Liver (tissue), 9 donors: ENCODE results near the gene ITPKA. TPM values are rescaled to one million over a fixed set of nuclear protein-coding genes. Genes with fewer than 3 reads are reported as not detected.
A peak's percentile ranks its signal among the peaks of the same experiment; 100 is the strongest.

Source experiments
- DNase-seq: peaks from one replicate; pipeline ENCODE4 v3.0.0-alpha.2; 2017; ENCODE audit warnings: low spot score
- H3K27ac ChIP-seq, 2 donors: one replicate each; pipeline ENCODE4 v1.7.0; 2013; ENCODE audit warnings: inconsistent platforms in 2 of 2, low read length in 2 of 2, control low read depth in 1 of 2, low read depth in 1 of 2, mild to moderate bottlenecking in 1 of 2
- H3K27me3 ChIP-seq, 4 donors: one replicate each; pipeline versions ENCODE4 v1.6.1 to v1.7.0; 2013; ENCODE audit warnings: low read length in 3 of 4, inconsistent platforms in 1 of 4, mild to moderate bottlenecking in 1 of 4, moderate library complexity in 1 of 4; ENCODE audit not compliant: control insufficient read depth in 4 of 4, insufficient read depth in 4 of 4
- H3K36me3 ChIP-seq, 4 donors: one replicate each; pipeline versions ENCODE4 v1.6.1 to v1.7.0; 2013; ENCODE audit warnings: low read length in 3 of 4, mild to moderate bottlenecking in 3 of 4, low read depth in 1 of 4, moderate library complexity in 1 of 4; ENCODE audit not compliant: control insufficient read depth in 4 of 4, insufficient read depth in 3 of 4
- H3K4me1 ChIP-seq, 4 donors: one replicate each; pipeline versions ENCODE4 v1.6.1 to v1.7.0; 2013; ENCODE audit warnings: low read length in 3 of 4, mild to moderate bottlenecking in 3 of 4, moderate library complexity in 1 of 4; ENCODE audit not compliant: control insufficient read depth in 4 of 4, insufficient read depth in 4 of 4
- H3K4me3 ChIP-seq, 3 donors: one replicate each; pipeline versions ENCODE4 v1.6.1 to v1.7.0; 2013; ENCODE audit warnings: low read length in 3 of 3, control low read depth in 1 of 3, low read depth in 1 of 3, mild to moderate bottlenecking in 1 of 3
- H3K9ac ChIP-seq, 2 donors: one replicate each; pipeline ENCODE4 v1.7.0; 2013; ENCODE audit warnings: low read length in 2 of 2, mild to moderate bottlenecking in 2 of 2, moderate library complexity in 2 of 2, control low read depth in 1 of 2, low read depth in 1 of 2
- H3K9me3 ChIP-seq, 4 donors: one replicate each; pipeline versions ENCODE4 v1.6.1 to v1.7.0; 2013; ENCODE audit warnings: low read length in 3 of 4; ENCODE audit not compliant: control insufficient read depth in 4 of 4
- CTCF ChIP-seq: fragments of 150-350 bp; IDR thresholded peaks from 2 replicates; pipeline ENCODE4 v1.5.1; 2017; ENCODE audit warnings: improper control_type of control experiment, low read depth, low read length; ENCODE audit not compliant: missing input control
- FOXA1 ChIP-seq: IDR thresholded peaks from 2 replicates; pipeline ENCODE4 v1.6.1; 2016; ENCODE audit warnings: antibody characterized with exemption
- FOXA2 ChIP-seq: IDR thresholded peaks from 2 replicates; pipeline ENCODE4 v1.6.1; 2016; ENCODE audit warnings: antibody characterized with exemption
- GABPA ChIP-seq, 2 donors: IDR thresholded peaks in 1 of 2; conservative IDR thresholded peaks in 1 of 2; 2 replicates each; pipeline ENCODE4 v1.6.1; 2016; ENCODE audit warnings: antibody characterized with exemption in 2 of 2, mild to moderate bottlenecking in 1 of 2, moderate library complexity in 1 of 2
- HNF4A ChIP-seq, 2 donors: conservative IDR thresholded peaks; 2 replicates each; pipeline ENCODE4 v1.6.1; 2016; ENCODE audit warnings: antibody characterized with exemption in 2 of 2, mild to moderate bottlenecking in 2 of 2
- HNF4G ChIP-seq: IDR thresholded peaks from 2 replicates; pipeline ENCODE4 v1.6.1; 2016; ENCODE audit warnings: antibody characterized with exemption
- JUND ChIP-seq, 2 donors: IDR thresholded peaks; 2 replicates each; pipeline ENCODE4 v1.6.1; 2016; ENCODE audit warnings: antibody characterized with exemption in 2 of 2
- NR2F2 ChIP-seq: IDR thresholded peaks from 2 replicates; pipeline ENCODE4 v1.6.1; 2016; ENCODE audit warnings: antibody characterized with exemption
- RXRA ChIP-seq, 2 donors: IDR thresholded peaks; 2 replicates each; pipeline ENCODE4 v1.6.1; 2017 to 2018; ENCODE audit warnings: antibody characterized with exemption in 2 of 2, mild to moderate bottlenecking in 1 of 2
- SP1 ChIP-seq: IDR thresholded peaks from 2 replicates; pipeline ENCODE4 v1.6.1; 2018; ENCODE audit warnings: antibody characterized with exemption, mild to moderate bottlenecking
- TAF1 ChIP-seq: conservative IDR thresholded peaks from 2 replicates; pipeline ENCODE4 v1.6.1; 2016; ENCODE audit warnings: antibody characterized with exemption, mild to moderate bottlenecking
- WGBS: extraction: QIAGEN DNeasy Blood & Tissue Kit; methylation state at CpG from one replicate; pipeline ENCODE4 v1.1.7; 2013; 5-methylcytosine and 5-hydroxymethylcytosine counted together
- polyA plus RNA-seq, 2 donors: library from polyadenylated mRNA; stranded (reverse) in 1 of 2; unstranded in 1 of 2; fragments of 200-250 nt in 1 of 2; fragments of >200 nt in 1 of 2; fragmentation: Nextera tagmentation in 1 of 2; extraction: Ambion mirVana in 1 of 2; gene quantifications; one replicate each; pipeline versions ENCODE4 v1.2.1 to v1.2.3, GENCODE V29; 2013 to 2015
- total RNA-seq, 2 donors: library from RNA; depleted of rRNA; stranded (reverse); fragments of >200 nt; gene quantifications; one replicate each; pipeline ENCODE4 v1.2.3, GENCODE V29; 2014
- TF ChIP-seq, protein P1 (sequence below): IDR thresholded peaks from 2 replicates; pipeline ENCODE4 v1.6.1; 2016; ENCODE audit warnings: antibody characterized with exemption, mild to moderate bottlenecking
- TF ChIP-seq, protein P2 (sequence below): IDR thresholded peaks from 2 replicates; pipeline ENCODE4 v1.6.1; 2016; ENCODE audit warnings: antibody characterized with exemption
- donor health status: healthy.
- donor health status: healthy.
- donor health status: healthy.
- donor health status: healthy.
- donor health status: healthy.

ITPKA gene
- total and polyA plus RNA-seq, 4 donors, result 0.36 to 2.4 (median 1.2) TPM

- WGBS, result 7% methylated on average over 40 of the region's 40 CpGs
- peak; percentile 45 for DNase-seq
- H3K9ac ChIP-seq, result no peak overlapping the region
- peaks cover 0 to 6% (median 4%) of the 10 kb centered on the region in 4 donors for H3K36me3 ChIP-seq
- TF ChIP-seq HNF4G, result no peak
- no peak for TF ChIP-seq HNF4A (conservative IDR thresholded peaks at IDR 0.05)
- TF ChIP-seq FOXA2, result no peak
- TF ChIP-seq, protein P1, sequence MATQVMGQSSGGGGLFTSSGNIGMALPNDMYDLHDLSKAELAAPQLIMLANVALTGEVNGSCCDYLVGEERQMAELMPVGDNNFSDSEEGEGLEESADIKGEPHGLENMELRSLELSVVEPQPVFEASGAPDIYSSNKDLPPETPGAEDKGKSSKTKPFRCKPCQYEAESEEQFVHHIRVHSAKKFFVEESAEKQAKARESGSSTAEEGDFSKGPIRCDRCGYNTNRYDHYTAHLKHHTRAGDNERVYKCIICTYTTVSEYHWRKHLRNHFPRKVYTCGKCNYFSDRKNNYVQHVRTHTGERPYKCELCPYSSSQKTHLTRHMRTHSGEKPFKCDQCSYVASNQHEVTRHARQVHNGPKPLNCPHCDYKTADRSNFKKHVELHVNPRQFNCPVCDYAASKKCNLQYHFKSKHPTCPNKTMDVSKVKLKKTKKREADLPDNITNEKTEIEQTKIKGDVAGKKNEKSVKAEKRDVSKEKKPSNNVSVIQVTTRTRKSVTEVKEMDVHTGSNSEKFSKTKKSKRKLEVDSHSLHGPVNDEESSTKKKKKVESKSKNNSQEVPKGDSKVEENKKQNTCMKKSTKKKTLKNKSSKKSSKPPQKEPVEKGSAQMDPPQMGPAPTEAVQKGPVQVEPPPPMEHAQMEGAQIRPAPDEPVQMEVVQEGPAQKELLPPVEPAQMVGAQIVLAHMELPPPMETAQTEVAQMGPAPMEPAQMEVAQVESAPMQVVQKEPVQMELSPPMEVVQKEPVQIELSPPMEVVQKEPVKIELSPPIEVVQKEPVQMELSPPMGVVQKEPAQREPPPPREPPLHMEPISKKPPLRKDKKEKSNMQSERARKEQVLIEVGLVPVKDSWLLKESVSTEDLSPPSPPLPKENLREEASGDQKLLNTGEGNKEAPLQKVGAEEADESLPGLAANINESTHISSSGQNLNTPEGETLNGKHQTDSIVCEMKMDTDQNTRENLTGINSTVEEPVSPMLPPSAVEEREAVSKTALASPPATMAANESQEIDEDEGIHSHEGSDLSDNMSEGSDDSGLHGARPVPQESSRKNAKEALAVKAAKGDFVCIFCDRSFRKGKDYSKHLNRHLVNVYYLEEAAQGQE, result no peak
- TF ChIP-seq CTCF, result no peak
- TF ChIP-seq TAF1, result no peak
- no peak for TF ChIP-seq GABPA (IDR thresholded peaks at IDR 0.05 in 1 of 2, conservative IDR thresholded peaks at IDR 0.05 in 1 of 2)
- no peak for TF ChIP-seq RXRA (IDR thresholded peaks at IDR 0.05)
- TF ChIP-seq JUND (IDR thresholded peaks at IDR 0.05), result no peak
- TF ChIP-seq SP1, result no peak
- TF ChIP-seq FOXA1, result no peak
- TF ChIP-seq, protein P2, sequence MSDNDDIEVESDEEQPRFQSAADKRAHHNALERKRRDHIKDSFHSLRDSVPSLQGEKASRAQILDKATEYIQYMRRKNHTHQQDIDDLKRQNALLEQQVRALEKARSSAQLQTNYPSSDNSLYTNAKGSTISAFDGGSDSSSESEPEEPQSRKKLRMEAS, result no peak
- H3K9me3 ChIP-seq, result no peaks in the 10 kb centered on the region
- peaks cover 0 to 4% (median 0%) of the 10 kb centered on the region in 4 donors for H3K27me3 ChIP-seq
- peak overlapping the region in 1 of 3 donors; percentile 42 for H3K4me3 ChIP-seq
- no peak overlapping the region for H3K27ac ChIP-seq
- H3K4me1 ChIP-seq, result peaks cover 6 to 17% (median 14%) of the 10 kb centered on the region in 4 donors
Measured at GRCh38 chr15:41512940-41513505, 19.3 kb downstream of the ITPKA start.

DNA sequence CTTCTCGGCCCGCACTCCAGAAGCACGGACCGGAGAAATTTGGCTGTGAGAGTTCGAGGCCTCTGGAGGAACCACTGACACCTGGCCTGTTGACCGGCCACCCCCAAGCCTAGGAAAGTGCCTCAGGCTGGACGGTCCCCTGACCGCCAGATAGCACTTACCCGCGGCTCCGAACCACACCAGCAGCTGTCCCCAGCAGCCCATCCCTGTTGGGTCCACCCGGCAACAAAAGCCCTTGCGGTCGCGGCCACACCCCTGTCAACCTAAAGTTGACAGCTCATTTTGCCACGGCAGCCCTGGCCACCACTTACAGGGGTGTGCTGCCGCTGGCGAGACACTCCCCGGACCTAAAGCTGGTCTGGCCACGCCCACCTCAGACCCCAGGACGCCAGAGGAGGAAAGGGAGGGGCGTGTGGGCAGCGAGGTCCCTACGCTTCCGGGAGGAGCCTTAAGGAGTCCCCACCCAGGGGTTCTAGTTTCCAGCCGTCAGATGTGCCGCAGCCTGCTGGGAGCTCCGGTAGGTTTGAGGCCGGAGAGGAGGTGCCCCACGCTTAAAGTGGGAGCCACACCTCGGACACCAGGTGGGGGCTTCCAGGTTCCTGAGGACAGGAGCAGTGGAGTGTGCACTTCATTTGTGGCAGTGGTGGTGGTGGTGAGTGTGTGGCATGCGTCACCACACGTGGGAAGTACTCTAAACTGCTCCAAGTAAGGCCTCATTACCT lies 20.0 kb downstream of the ITPKA start, which contains the start of gene LTK:
Gene LTK (minus strand): TSS at position 322 of the 722 bp plus-strand sequence. CDS start 118 bp downstream, at position 204.
- Histone ChIP-seq H3K4me1 (peaks cover 6 to 15% (median 13%) of the 10 kb centered on the region in 4 donors), H3K9ac (no peak within 1 kb of the TSS), H3K27ac (no peak within 1 kb of the TSS), H3K9me3 (no peaks in the 10 kb centered on the region), H3K27me3 (peaks cover 0 to 4% (median 0%) of the 10 kb centered on the region in 4 donors), H3K4me3 (peak within 1 kb of the TSS in 1 of 3 donors; percentile 42), H3K36me3 (peaks cover 0 to 6% (median 4%) of the 10 kb centered on the region in 4 donors)
- WGBS, result 20% methylated on average over 33 of the region's 33 CpGs
- TF ChIP-seq FOXA1 (no peak), JUND (IDR thresholded peaks at IDR 0.05) (no peak), NR2F2 (no peak), TAF1 (no peak)
- no peak for DNase-seq
